Measurements from ENCODE around the gene SSR4. TPM values are rescaled to one million over a fixed set of nuclear protein-coding genes. Genes with fewer than 3 reads are reported as not detected.

The SSR4 gene
- total and polyA plus RNA-seq, 2 of the 8 experiments (the other 6 are each of a cell fraction or from before 2014, with no cell fraction given): 168 to 642 TPM

DNA sequence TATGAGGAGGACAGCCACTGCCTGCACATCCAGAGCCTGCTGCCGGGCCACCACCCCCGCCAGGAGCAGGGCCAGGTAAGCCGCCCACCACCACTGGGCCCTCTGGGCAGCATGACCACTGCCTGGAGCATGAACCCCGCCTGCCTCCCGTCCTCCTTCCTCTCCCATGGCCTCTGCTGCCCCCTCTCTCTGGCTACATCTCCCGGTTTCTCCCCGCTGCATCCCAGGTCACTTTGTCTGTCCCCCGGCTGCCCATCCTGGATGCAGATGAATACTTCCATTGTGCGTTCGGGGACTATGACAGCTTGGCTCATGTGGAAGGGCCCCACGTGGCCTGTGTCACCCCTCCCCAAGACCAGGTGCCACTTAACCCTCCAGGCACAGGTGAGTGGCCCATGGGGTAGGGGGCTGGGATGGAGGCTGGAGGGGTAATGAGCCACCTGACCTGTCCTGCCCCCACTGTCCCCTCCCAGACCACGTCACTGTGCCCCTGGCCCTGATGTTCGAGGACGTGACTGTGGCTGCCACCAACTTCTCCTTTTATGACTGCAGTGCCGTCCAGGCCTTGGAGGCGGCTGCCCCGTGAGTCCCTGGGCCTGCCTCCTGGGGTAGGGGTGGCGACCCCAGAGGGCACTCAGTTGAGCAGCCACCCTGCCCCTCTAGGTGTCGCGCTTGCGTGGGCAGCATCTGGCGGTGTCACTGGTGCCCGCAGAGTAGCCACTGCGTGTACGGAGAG is 24.4 kb upstream of the SSR4 start (continued):
- TF ChIP-seq CTBP2 (IDR thresholded peaks at IDR 0.05; ENCODE audit: borderline replicate concordance, insufficient read depth, insufficient read length, low read length) (no peak), HDAC6 (IDR thresholded peaks at IDR 0.05; ENCODE audit: low read depth, low read length) (no peak), KDM5A (IDR thresholded peaks at IDR 0.05; ENCODE audit: low read length) (no peak)

All from H1 (cell line).